Fibroblast of skin of left biceps (primary cell): ENCODE results near the gene MPND.

Experiments used
- DNase-seq, 2 experiments: peaks; one replicate each; pipeline ENCODE4 v3.0.0-alpha.2; 2013; ENCODE audit warnings: low read depth in 2 of 2

The MPND gene

GRCh38 chr19:4401769-4402170 is 58.4 kb downstream of the MPND start:
- DNase-seq = no peak

GRCh38 chr19:4402171-4403004 is 59.0 kb downstream of the MPND start, which contains the start of gene CHAF1A:
Gene CHAF1A (plus strand): TSS chr19:4402640. CDS start chr19:4402763, 123 bp downstream.
- peak; percentile 100 for DNase-seq

GRCh38 chr19:4403005-4403761 is 59.8 kb downstream of the MPND start:
- DNase-seq = no peak

- no peak for DNase-seq
Measured at GRCh38 chr19:4405977-4406376, 62.6 kb downstream of the MPND start.

GRCh38 chr19:4406626-4407025 is 63.3 kb downstream of the MPND start:
- DNase-seq = no peak

GRCh38 chr19:4409123-4409933 is 66.0 kb downstream of the MPND start:
- DNase-seq = no peak
